Fibroblast of skin of scalp (primary cell): Measurements from ENCODE around the gene KCNQ1.

Experiments used
- DNase-seq: peaks from one replicate; pipeline ENCODE4 v3.0.0-alpha.2; 2013

Gene KCNQ1

DNA sequence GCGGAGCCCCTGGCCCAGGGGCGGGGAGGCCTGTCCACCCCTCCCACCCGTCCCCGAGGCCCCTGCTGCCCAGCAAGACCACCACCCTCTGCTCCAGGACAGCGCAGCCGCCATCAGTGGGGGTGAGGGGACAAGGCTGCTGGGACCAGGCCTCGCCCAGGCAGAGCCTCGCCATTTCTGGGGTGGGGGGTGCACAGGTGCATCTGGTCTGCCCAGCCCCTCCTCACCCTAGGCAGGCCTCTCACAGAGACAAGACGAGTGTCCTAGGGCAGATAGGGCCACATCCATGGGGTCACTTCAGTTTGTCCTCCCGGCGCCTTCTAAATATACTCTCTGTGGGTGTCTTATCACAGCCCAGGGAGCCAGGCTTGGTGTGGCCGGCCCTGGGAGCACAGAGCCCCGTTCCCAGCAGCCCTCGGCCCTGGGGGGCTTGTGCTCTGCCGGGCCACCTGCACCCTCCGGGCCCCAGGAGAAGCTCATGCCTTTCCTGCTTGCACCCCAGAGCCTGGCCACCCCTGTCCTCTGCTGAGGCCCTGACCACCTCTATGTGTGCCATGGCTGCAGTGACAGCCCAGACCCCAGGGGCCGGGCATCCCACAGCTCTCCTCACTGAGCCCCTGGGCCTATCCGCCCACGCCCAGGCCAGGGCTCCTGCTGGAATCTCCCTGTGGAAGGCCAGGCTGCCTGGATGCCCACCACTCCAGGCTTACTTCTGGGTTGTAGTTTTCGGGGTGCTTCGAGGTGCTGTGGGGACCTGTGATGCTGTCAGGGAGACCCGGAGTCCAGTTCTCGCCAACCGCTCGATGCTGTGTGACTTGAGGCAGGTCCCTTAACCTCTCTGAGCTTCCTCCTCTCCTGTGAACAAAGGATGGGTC is 70.8 kb downstream of the KCNQ1 start:
- DNase-seq, result no peak

- no peak for DNase-seq
Observed at GRCh38 chr11:2516276-2517015, 71.6 kb downstream of the KCNQ1 start.

DNA sequence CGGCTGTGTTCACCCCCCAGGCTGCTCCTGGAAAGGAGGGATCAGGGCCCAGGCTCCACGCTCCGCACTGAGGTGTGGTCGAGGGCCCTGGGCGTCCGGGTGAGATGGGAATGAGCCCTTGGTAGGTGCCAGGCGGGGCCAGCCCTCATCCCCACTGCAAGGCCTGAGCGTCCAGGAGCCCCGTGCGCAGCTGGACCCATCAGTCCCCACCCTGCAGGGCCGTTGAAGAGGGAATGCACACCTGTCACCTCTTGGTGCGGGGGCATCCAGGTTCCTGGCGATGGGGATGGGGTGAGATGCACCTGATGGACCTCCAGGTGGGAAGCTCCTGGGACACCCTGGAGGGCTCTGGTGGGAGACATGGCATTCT is 72.2 kb downstream of the KCNQ1 start:
- no peak for DNase-seq

GRCh38 chr11:2517386-2518064 is 72.7 kb downstream of the KCNQ1 start:
- DNase-seq, result no peak

GRCh38 chr11:2518111-2518982 is 73.5 kb downstream of the KCNQ1 start:
- DNase-seq, result no peak

DNA sequence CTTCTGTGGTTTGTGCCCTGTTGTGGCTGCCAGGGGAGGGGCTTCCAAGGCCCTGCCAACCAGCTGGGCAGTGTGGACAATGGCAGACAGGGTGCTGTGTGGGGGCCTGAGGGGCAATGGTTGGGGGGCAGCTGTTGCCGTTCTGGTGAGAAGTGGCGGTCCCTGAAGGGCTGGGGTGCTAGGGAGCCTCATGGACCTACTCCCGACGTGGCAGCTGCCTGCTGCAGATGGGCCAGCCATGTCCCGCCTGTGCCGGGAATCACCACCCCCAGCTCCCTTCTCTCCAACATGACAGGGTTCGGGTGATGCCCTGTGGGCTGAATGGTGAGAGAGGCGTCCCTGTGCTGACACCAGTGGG is 74.2 kb downstream of the KCNQ1 start:
- DNase-seq, result no peak

- DNase-seq, result no peak
Observed at GRCh38 chr11:2519517-2519861, 74.7 kb downstream of the KCNQ1 start.

DNA sequence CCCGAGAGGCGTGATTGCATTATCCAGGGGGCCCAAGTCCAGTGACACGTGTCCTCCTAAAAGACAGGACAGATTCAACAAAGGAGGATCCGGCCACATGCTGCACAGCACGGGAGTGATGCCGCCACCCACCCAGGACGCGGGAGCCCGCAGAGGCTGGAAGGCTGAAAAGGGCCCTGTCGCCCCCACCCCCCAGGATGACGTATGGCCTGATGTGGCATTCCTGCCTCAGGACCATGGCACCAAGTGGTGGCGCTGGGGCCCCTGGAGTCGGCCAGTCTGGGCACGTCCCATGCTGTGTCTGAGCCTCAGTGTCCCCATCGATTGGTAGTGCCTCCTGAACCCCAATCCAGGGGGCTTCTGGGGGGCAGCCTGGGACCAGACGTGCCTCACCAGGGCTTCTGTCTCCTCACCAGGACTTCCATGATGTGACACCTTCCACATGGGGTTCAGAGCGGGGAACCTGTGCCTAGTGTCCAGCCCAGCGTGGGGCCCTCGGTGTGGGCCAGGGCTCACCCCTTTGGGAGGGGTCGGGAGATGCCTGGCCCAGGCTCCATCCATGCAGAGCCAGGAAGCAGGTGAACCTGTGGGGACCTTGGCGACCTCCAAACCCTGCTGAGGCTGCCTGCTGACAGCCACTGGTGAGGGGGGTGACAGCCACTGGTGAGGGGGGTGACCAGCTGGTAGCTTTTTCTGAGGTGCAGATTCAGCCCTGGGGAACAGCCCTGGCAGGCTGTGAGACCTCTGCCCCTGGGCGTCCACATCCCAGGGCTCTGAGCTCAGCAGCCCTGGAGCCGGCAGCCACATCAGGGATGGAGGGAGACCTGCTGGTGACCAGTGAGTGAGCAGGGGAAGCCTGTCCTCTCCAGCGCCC is 75.3 kb downstream of the KCNQ1 start:
- DNase-seq, result no peak

- no peak for DNase-seq
Observed at GRCh38 chr11:2520736-2521035, 75.9 kb downstream of the KCNQ1 start.

GRCh38 chr11:2521081-2521732 is 76.4 kb downstream of the KCNQ1 start:
- no peak for DNase-seq

- DNase-seq, result no peak
Observed at GRCh38 chr11:2521733-2522630, 77.2 kb downstream of the KCNQ1 start.

- DNase-seq, result no peak
Observed at GRCh38 chr11:2522631-2523255, 77.9 kb downstream of the KCNQ1 start.

DNA sequence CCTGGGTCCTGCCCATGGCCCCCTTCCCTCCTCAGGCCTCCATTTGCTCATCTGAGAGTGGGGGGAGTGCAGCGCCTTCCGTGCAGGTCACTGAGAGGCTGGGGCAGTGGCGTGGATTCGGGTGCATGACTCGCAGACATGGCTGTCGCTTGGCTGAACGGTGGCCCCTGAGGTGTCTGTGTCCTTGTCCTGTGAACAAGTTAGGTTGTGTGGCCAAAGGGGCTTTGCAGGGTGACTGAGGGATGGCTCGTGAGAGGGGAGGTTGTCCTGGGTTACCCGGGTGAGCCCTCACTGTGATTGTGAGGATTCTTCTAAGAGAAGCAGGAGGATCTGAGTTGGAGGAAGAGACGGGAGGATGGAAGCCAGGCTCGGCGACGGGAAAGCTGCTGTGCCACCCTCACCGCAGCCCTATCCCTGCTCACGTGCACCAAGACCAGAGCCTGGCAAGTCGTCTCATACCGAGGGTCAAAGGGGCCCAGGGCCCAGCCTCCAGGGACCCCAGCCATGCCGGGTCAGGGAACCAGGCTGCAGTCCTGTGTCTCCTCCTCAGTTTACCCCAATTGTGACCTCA is 79.1 kb downstream of the KCNQ1 start:
- no peak for DNase-seq

- no peak for DNase-seq
Observed at GRCh38 chr11:2524446-2525165, 79.8 kb downstream of the KCNQ1 start.

GRCh38 chr11:2525166-2525861 is 80.5 kb downstream of the KCNQ1 start:
- DNase-seq, result no peak

DNA sequence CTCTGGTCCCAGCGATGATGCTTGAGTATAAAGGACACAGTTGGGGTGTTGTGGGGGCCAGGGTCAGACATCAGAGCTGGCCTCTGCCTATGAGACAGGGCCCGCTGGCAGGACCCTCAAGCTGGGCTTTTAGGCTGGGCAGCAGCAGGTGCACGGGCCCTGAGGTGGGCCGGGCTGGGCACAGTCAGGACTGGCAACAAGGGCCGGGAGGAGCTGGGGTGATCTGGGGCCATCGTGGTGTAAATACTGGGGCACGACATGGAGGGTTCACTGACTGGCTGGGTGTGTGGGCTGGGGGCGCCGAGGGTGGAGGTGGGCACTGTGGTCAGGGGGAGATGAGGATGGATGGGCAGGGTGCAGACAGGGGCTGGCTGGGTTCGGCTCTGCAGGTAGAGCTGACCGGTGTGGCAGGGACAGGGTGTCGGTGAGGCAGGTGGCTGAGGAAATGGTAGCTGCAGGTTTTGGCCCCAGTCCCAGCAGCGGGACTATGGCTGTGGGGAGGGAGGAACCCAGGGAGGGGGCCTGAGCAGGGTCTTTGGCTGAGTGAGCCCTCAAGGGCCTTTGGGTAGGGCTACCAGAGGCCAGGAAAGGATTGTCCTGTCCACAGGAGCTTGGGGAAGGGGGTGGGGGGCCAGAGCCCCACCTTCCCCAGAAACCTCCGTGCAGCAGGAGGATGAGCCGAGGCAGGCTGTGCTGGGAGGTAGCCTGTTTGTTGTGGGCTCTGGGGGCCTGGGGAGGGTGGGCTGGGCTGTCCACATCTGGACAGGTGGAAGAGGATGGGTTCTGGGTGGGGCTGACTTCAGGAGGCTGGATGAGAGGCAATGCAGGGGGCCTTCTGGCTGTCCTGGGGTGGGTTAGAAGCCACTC is 81.4 kb downstream of the KCNQ1 start:
- DNase-seq, result no peak

- no peak for DNase-seq
Observed at GRCh38 chr11:2526808-2527381, 82.1 kb downstream of the KCNQ1 start.
